Mesendoderm (in vitro differentiated cells): ENCODE data around the gene UNC13A. TPM values are rescaled to one million over a fixed set of nuclear protein-coding genes. Genes with fewer than 3 reads are reported as not detected.

Source experiments
- DNase-seq: peaks from one replicate; pipeline ENCODE4 v3.0.0; 2013
- H2AK5ac ChIP-seq: 2 replicates; pipeline ENCODE4 v1.6.1; 2013; ENCODE audit warnings: low read length, inconsistent platforms
- H2BK120ac ChIP-seq: 2 replicates; pipeline ENCODE4 v1.6.1; 2013; ENCODE audit warnings: low read depth, mild to moderate bottlenecking, low read length, moderate library complexity, mixed read lengths
- H2BK15ac ChIP-seq: replicated peaks from 2 replicates; pipeline ENCODE4 v1.6.1; 2013; ENCODE audit warnings: low read depth, mild to moderate bottlenecking, moderate library complexity
- H2BK5ac ChIP-seq: 2 replicates; pipeline ENCODE4 v1.6.1; 2013; ENCODE audit warnings: low read length, inconsistent platforms
- H3K18ac ChIP-seq: 2 replicates; pipeline ENCODE4 v1.6.1; 2013; ENCODE audit warnings: mild to moderate bottlenecking, low read length, mixed read lengths
- H3K23ac ChIP-seq: one replicate; pipeline ENCODE4 v1.6.1; 2013; ENCODE audit warnings: low read length
- H3K27ac ChIP-seq: 2 replicates; pipeline ENCODE4 v1.5.1; 2013; ENCODE audit warnings: low read depth, mild to moderate bottlenecking, inconsistent platforms, low read length, moderate library complexity
- H3K27me3 ChIP-seq: 2 replicates; pipeline ENCODE4 v1.6.1; 2013; ENCODE audit warnings: low read length, control low read depth, mild to moderate bottlenecking, inconsistent platforms; ENCODE audit not compliant: insufficient read depth, poor library complexity
- H3K36me3 ChIP-seq: 2 replicates; pipeline ENCODE4 v1.6.1; 2013; ENCODE audit warnings: low read length, inconsistent platforms; ENCODE audit not compliant: control insufficient read depth, insufficient read depth
- H3K4ac ChIP-seq: one replicate; pipeline ENCODE4 v1.6.1; 2013; ENCODE audit warnings: low read depth, mild to moderate bottlenecking, low read length, moderate library complexity
- H3K4me1 ChIP-seq: 2 replicates; pipeline ENCODE4 v1.6.1; 2013; ENCODE audit warnings: low read depth, low read length, inconsistent platforms; ENCODE audit not compliant: control insufficient read depth
- H3K4me2 ChIP-seq: 2 replicates; pipeline ENCODE4 v1.6.1; 2013; ENCODE audit warnings: low read length
- H3K4me3 ChIP-seq: 2 replicates; pipeline ENCODE4 v1.5.1; 2013; ENCODE audit warnings: mild to moderate bottlenecking, low read length
- H3K56ac ChIP-seq: one replicate; pipeline ENCODE4 v1.6.1; 2013; ENCODE audit warnings: low read length
- H3K79me1 ChIP-seq: 2 replicates; pipeline ENCODE4 v1.6.1; 2013; ENCODE audit warnings: low read length, inconsistent platforms
- H3K79me2 ChIP-seq: 2 replicates; pipeline ENCODE4 v1.6.1; 2013; ENCODE audit warnings: mild to moderate bottlenecking, low read length; ENCODE audit not compliant: control insufficient read depth, insufficient read depth
- H3K9ac ChIP-seq: 2 replicates; pipeline ENCODE4 v1.6.1; 2013; ENCODE audit warnings: low read length, inconsistent platforms
- H4K5ac ChIP-seq: one replicate; pipeline ENCODE4 v1.6.1; 2013; ENCODE audit warnings: low read length
- H4K8ac ChIP-seq: one replicate; pipeline ENCODE4 v1.6.1; 2013; ENCODE audit warnings: low read depth, mild to moderate bottlenecking, control low read depth, low read length, moderate library complexity
- WGBS: extraction: QIAGEN DNeasy Blood & Tissue Kit; methylation state at CpG from one replicate; pipeline ENCODE4 v1.1.7; 2013; ENCODE audit warnings: low lambda C conversion rate, missing lambda C conversion rate; ENCODE audit not compliant: insufficient coverage; ENCODE audit errors: extremely low coverage; 5-methylcytosine and 5-hydroxymethylcytosine counted together
- polyA plus RNA-seq, 2 experiments: library from polyadenylated mRNA; stranded (reverse); fragments of 200-250 nt; gene quantifications; one replicate each; pipeline ENCODE4 v1.2.3, GENCODE V29; 2013

UNC13A gene
- 11.5 TPM for polyA plus RNA-seq (2013, experiment 1 of 2)
- 11.3 TPM for polyA plus RNA-seq (2013, experiment 2 of 2)

DNA sequence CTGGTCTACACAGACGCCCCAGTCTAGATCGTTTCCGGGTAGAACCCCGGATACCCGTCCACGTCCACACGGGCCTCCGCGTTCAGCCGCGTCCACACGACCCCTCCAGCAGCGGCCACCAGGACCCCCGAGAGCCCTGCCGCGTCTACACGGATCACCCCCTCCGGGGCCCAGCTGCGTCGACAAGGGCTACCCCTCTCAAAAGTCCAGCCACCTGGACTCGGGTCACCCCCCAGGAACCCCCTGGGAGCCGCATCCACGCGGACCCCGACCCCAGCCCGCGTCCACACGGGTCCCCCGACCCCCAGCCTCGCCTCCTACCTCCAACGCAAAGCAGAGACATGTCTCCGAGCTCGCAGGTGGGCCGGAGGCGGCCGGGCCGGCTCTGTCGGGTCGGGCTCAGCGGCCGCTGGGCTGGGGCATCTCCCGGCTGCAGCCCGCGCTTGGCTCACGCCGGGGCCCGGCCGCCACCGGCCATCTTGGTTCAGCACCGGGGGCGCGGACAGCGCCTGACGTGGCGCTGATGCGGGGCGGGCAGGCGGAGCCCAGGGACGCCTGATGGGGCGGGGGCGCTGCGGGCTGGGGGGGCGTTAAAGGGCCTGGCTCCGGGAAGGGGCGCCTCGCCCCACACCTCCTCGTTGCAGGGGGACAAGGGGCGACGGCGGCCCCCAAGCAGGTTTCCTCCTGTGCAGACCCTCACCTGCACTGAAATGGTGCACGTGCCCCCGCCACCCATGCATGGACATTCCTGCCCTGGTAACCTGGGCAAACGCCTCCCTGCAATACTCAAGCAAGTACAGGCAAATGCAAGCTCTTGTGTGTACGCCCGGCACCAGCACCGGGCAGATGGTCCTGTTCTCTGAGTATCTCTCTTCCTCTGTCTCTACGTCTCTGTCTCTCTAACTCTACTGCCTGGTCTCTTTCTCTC lies at the start of gene UNC13A:
UNC13A (minus strand) TSS at position 498 of the 928 bp plus-strand sequence; CDS start at position 343, 155 bp downstream.
- H3K23ac ChIP-seq = no peak within 1 kb of the TSS
- no peak within 1 kb of the TSS for H4K8ac ChIP-seq
- H2BK15ac ChIP-seq = no peak within 1 kb of the TSS
- peak within 1 kb of the TSS; percentile 85 for H2BK5ac ChIP-seq
- H3K79me2 ChIP-seq = peaks cover 5% of the 10 kb centered on the region
- H3K4me3 ChIP-seq = peak within 1 kb of the TSS; percentile 66
- DNase-seq = peak; percentile 83
- no peak within 1 kb of the TSS for H3K27ac ChIP-seq
- no peaks in the 10 kb centered on the region for H3K79me1 ChIP-seq
- H3K9ac ChIP-seq = peak within 1 kb of the TSS; percentile 76
- H4K5ac ChIP-seq = no peak within 1 kb of the TSS
- H3K36me3 ChIP-seq = no peaks in the 10 kb centered on the region
- H3K4ac ChIP-seq = no peak within 1 kb of the TSS
- peak within 1 kb of the TSS; percentile 83 for H3K56ac ChIP-seq
- H2BK120ac ChIP-seq = no peak within 1 kb of the TSS
- WGBS = no CpG with 5 or more reads among the region's 77 CpGs
- H3K18ac ChIP-seq = peak within 1 kb of the TSS; percentile 77
- peak within 1 kb of the TSS; percentile 86 for H3K4me2 ChIP-seq
- no peaks in the 10 kb centered on the region for H3K4me1 ChIP-seq
- no peaks in the 10 kb centered on the region for H3K27me3 ChIP-seq
- H2AK5ac ChIP-seq = no peak within 1 kb of the TSS

DNA sequence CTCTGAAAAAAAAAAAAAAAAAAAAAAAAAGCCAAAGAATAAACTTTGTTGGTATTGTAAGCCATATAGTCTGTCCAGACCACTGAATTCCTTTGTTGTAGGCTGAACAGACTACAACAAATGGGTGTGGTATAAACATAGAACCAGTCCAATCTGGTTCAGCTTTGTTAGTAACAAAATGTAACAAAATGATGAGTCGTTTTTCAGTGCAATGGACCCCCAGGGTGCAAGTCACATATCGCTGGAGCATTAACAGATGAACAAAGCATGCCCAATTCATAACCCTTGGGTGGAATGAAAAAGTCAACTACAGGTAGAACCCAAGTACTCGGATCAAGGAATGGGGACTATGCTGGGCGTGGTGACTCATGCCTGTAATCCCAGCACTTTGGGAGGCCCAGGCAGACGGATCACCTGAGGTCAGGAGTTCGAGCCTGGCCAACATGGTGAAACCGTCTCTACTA lies 49.6 kb upstream of the UNC13A start:
- Histone ChIP-seq H2BK5ac (no peak overlapping the region), H4K8ac (no peak overlapping the region), H3K56ac (no peak overlapping the region), H3K4me3 (no peak overlapping the region), H3K4me2 (no peak overlapping the region), H3K27ac (no peak overlapping the region), H3K23ac (no peak overlapping the region), H3K9ac (no peak overlapping the region), H4K5ac (no peak overlapping the region), H3K27me3 (no peaks in the 10 kb centered on the region), H2BK15ac (no peak overlapping the region), H2BK120ac (no peak overlapping the region), H3K4me1 (no peaks in the 10 kb centered on the region), H3K18ac (no peak overlapping the region), H2AK5ac (no peak overlapping the region), H3K79me2 (no peaks in the 10 kb centered on the region), H3K4ac (no peak overlapping the region), H3K36me3 (peaks cover 5% of the 10 kb centered on the region), H3K79me1 (peaks cover 1% of the 10 kb centered on the region)
- no CpG with 5 or more reads among the region's 7 CpGs for WGBS
- DNase-seq = no peak

GRCh38 chr19:17735410-17735809 lies 47.3 kb upstream of the UNC13A start:
- Histone ChIP-seq H4K5ac (no peak overlapping the region), H3K79me1 (peaks cover 10% of the 10 kb centered on the region), H3K9ac (no peak overlapping the region), H3K36me3 (peaks cover 9% of the 10 kb centered on the region), H3K4me3 (no peak overlapping the region), H3K4me2 (no peak overlapping the region), H3K4ac (no peak overlapping the region), H3K23ac (no peak overlapping the region), H3K4me1 (no peaks in the 10 kb centered on the region), H3K18ac (no peak overlapping the region), H2BK120ac (no peak overlapping the region), H2BK5ac (no peak overlapping the region), H2BK15ac (no peak overlapping the region), H3K56ac (no peak overlapping the region), H3K79me2 (peaks cover 4% of the 10 kb centered on the region), H4K8ac (no peak overlapping the region), H3K27ac (no peak overlapping the region), H2AK5ac (no peak overlapping the region), H3K27me3 (no peaks in the 10 kb centered on the region)
- DNase-seq = no peak
- WGBS = no CpG with 5 or more reads among the region's 5 CpGs

GRCh38 chr19:17734146-17734545 lies 46.0 kb upstream of the UNC13A start:
- H3K56ac ChIP-seq = no peak overlapping the region
- no peak overlapping the region for H3K4me2 ChIP-seq
- H3K36me3 ChIP-seq = peaks cover 12% of the 10 kb centered on the region
- no peaks in the 10 kb centered on the region for H3K27me3 ChIP-seq
- no peaks in the 10 kb centered on the region for H3K4me1 ChIP-seq
- H2BK15ac ChIP-seq = no peak overlapping the region
- no peak overlapping the region for H4K5ac ChIP-seq
- peaks cover 10% of the 10 kb centered on the region for H3K79me1 ChIP-seq
- peaks cover 7% of the 10 kb centered on the region for H3K79me2 ChIP-seq
- H3K18ac ChIP-seq = no peak overlapping the region
- no peak for DNase-seq
- no peak overlapping the region for H4K8ac ChIP-seq
- H3K27ac ChIP-seq = no peak overlapping the region
- no CpG with 5 or more reads among the region's 16 CpGs for whole genome bisulfite sequencing
- no peak overlapping the region for H3K4ac ChIP-seq
- no peak overlapping the region for H3K9ac ChIP-seq
- H3K23ac ChIP-seq = no peak overlapping the region
- H2BK5ac ChIP-seq = no peak overlapping the region
- H2AK5ac ChIP-seq = no peak overlapping the region
- no peak overlapping the region for H2BK120ac ChIP-seq
- no peak overlapping the region for H3K4me3 ChIP-seq

DNA sequence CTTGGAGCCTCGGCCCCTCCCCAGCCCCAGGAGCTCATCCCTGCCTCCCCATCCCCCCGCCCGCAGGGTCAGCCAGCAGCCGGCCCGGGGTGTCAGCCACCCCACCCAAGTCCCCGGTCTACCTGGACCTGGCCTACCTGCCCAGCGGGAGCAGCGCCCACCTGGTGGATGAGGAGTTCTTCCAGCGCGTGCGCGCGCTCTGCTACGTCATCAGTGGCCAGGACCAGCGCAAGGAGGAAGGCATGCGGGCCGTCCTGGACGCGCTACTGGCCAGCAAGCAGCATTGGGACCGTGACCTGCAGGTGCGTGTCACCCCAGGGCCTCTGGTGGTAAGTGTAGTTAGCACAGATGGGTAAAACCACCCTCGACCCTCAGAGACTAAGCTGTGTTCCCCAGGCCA lies 45.0 kb upstream of the UNC13A start:
- H2BK120ac ChIP-seq = no peak overlapping the region
- WGBS = no CpG with 5 or more reads among the region's 22 CpGs

More for the DNA sequence above, 45.0 kb upstream of the UNC13A start:
- no peak overlapping the region for H3K27ac ChIP-seq
- peaks cover 12% of the 10 kb centered on the region for H3K79me1 ChIP-seq
- no peak overlapping the region for H3K56ac ChIP-seq
- no peak overlapping the region for H3K4me2 ChIP-seq
- H3K36me3 ChIP-seq = peaks cover 16% of the 10 kb centered on the region
- no peak overlapping the region for H3K23ac ChIP-seq
- H4K8ac ChIP-seq = no peak overlapping the region
- H2AK5ac ChIP-seq = no peak overlapping the region
- H3K9ac ChIP-seq = no peak overlapping the region
- no peak overlapping the region for H2BK5ac ChIP-seq
- no peak overlapping the region for H3K4me3 ChIP-seq
- H3K79me2 ChIP-seq = peaks cover 7% of the 10 kb centered on the region
- H3K18ac ChIP-seq = no peak overlapping the region
- H4K5ac ChIP-seq = no peak overlapping the region
- H3K27me3 ChIP-seq = no peaks in the 10 kb centered on the region
- H3K4ac ChIP-seq = no peak overlapping the region
- no peak for DNase-seq
- no peaks in the 10 kb centered on the region for H3K4me1 ChIP-seq
- no peak overlapping the region for H2BK15ac ChIP-seq
